Forelimb muscle (tissue), 1 donor: ENCODE measurements around the gene RPS5. TPM values are rescaled to one million over a fixed set of nuclear protein-coding genes. Genes with fewer than 3 reads are reported as not detected.

ENCODE experiments used
- DNase-seq: peaks from one replicate; pipeline ENCODE4 v3.0.0-alpha.2; 2013; ENCODE audit warnings: low read depth
- polyA plus RNA-seq: library from polyadenylated mRNA; unstranded; fragments of 120-200 nt; gene quantifications from one replicate; pipeline ENCODE4 v1.2.1, GENCODE V29; 2013; ENCODE audit not compliant: insufficient read length

RPS5 gene
- polyA plus RNA-seq, 1 donor: 1,975 TPM

- DNase-seq: no peak
Measured at GRCh38 chr19:58385313-58385890, 1.7 kb upstream of the RPS5 start.

GRCh38 chr19:58385891-58386575, 1.0 kb upstream of the RPS5 start:
- DNase-seq: no peak

- no peak for DNase-seq
Measured at GRCh38 chr19:58387338-58388174, 487 bp downstream of the RPS5 start.

- DNase-seq: no peak
Measured at GRCh38 chr19:58388175-58388526, 1.1 kb downstream of the RPS5 start.

- no peak for DNase-seq
Measured at GRCh38 chr19:58392945-58393724, 6.1 kb downstream of the RPS5 start.

- no peak for DNase-seq
Measured at GRCh38 chr19:58393725-58394033, 6.6 kb downstream of the RPS5 start.

GRCh38 chr19:58394821-58395219, 7.8 kb downstream of the RPS5 start:
- DNase-seq: no peak

- no peak for DNase-seq
Measured at GRCh38 chr19:58395220-58395978, 8.3 kb downstream of the RPS5 start, which contains the start of gene RNF225. RNF225 (plus strand) TSS chr19:58395656; CDS start chr19:58396090, 434 bp downstream.

GRCh38 chr19:58395979-58396627, 9.0 kb downstream of the RPS5 start:
- no peak for DNase-seq

GRCh38 chr19:58396691-58397532, 9.8 kb downstream of the RPS5 start:
- DNase-seq: no peak

- DNase-seq: no peak
Measured at GRCh38 chr19:58397533-58398037, 10.5 kb downstream of the RPS5 start.

GRCh38 chr19:58398087-58398486, 11.0 kb downstream of the RPS5 start:
- DNase-seq: no peak

GRCh38 chr19:58398545-58398944, 11.5 kb downstream of the RPS5 start:
- no peak for DNase-seq

- DNase-seq: no peak
Measured at GRCh38 chr19:58399903-58400302, 12.8 kb downstream of the RPS5 start.

- no peak for DNase-seq
Measured at GRCh38 chr19:58400316-58400915, 13.3 kb downstream of the RPS5 start.

GRCh38 chr19:58400916-58401839, 14.1 kb downstream of the RPS5 start:
- peak; percentile 96 for DNase-seq

- no peak for DNase-seq
Measured at GRCh38 chr19:58401840-58402421, 14.9 kb downstream of the RPS5 start.
